H1 (cell line): ENCODE results near the gene TMTC2.

ENCODE experiments used
- ATF2 ChIP-seq: IDR thresholded peaks from 2 replicates; pipeline ENCODE4 v1.6.1; 2012; ENCODE audit warnings: low read length, inconsistent platforms
- CEBPB ChIP-seq: IDR thresholded peaks from 2 replicates; pipeline ENCODE4 v1.6.1; 2012; ENCODE audit warnings: low read depth, low read length
- JUN ChIP-seq: IDR thresholded peaks from 2 replicates; pipeline ENCODE4 v1.6.1; 2011; ENCODE audit warnings: low read depth, mild to moderate bottlenecking, improper control_type of control experiment, low read length
- MAFK ChIP-seq: IDR thresholded peaks from 2 replicates; pipeline ENCODE4 v1.6.1; 2012; ENCODE audit warnings: low read depth, mild to moderate bottlenecking, improper control_type of control experiment, low read length
- MAX ChIP-seq: IDR thresholded peaks from 2 replicates; pipeline ENCODE4 v1.6.1; 2012; ENCODE audit warnings: inconsistent platforms
- SP2 ChIP-seq: IDR thresholded peaks from 2 replicates; pipeline ENCODE4 v1.6.1; 2012; ENCODE audit warnings: mild to moderate bottlenecking, low read length, inconsistent platforms

- TF ChIP-seq CEBPB (no peak), SP2 (no peak), MAFK (no peak), JUN (no peak), ATF2 (no peak), MAX (no peak)
Observed at GRCh38 chr12:82696543-82696942, 9.8 kb downstream of the TMTC2 start.
